GM20431 (cell line): Measurements from ENCODE around the gene TMEM143.
"Not testable (repeated sequence)": the region's sequence is repeated elsewhere in the genome, so short reads cannot be mapped to it uniquely, and the experiment has no call there.

Experiments used
- in situ Hi-C: fragments of 300-500 bp; cut with MseI, MboI; formaldehyde crosslinking; loops from one replicate; pipeline ENCODE4 v1.15.0; 2020; ENCODE audit warnings: low sequenced_read_pairs; ENCODE audit not compliant: unreplicated experiment

The TMEM143 gene

DNA sequence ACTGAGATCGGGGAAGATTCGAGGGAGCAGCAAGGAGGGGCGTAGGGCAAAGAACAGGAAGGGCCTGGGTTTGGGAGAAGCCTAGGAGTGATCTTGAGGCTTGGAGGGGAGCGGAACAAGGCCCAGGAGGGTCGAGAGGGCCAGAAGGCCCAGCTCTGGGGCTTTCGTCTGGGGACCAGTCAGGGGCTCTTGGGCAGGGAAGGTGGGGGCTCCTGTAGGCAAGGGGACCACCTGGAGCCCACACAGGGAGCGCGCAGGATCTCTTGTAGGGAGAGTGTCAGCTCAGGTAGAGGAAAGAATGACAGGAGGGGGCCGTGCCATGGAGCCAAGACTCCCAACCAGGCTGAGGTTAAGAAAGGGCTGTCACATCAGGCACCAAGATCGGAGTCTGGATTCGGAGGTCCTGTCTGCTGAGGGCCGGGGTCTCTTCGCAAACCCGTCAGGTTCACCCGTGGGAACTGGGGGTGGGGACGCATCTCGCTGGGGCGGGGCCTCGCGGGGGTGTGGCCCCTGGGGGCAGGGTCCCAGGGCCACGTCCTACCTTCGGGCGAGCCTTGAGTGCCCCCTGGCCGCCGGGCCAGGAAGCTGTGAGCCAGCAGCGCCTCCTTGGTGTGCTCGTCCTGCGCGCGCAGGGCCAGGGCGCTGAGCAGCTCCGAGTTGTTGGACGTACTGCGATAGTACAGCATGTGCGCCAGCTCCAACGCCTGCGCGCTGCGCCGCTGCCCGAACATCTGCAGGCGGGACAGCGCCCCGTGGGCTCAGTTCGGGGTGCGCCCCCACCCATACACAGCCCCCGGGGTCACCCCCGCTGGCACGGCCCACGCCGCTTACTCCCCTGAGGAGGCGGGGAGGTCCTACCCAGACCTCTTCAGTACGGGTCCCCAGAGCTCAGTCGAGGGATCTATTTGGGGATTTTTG lies 30.0 kb downstream of the TMEM143 start:
- in situ Hi-C loops = no loop called here

DNA sequence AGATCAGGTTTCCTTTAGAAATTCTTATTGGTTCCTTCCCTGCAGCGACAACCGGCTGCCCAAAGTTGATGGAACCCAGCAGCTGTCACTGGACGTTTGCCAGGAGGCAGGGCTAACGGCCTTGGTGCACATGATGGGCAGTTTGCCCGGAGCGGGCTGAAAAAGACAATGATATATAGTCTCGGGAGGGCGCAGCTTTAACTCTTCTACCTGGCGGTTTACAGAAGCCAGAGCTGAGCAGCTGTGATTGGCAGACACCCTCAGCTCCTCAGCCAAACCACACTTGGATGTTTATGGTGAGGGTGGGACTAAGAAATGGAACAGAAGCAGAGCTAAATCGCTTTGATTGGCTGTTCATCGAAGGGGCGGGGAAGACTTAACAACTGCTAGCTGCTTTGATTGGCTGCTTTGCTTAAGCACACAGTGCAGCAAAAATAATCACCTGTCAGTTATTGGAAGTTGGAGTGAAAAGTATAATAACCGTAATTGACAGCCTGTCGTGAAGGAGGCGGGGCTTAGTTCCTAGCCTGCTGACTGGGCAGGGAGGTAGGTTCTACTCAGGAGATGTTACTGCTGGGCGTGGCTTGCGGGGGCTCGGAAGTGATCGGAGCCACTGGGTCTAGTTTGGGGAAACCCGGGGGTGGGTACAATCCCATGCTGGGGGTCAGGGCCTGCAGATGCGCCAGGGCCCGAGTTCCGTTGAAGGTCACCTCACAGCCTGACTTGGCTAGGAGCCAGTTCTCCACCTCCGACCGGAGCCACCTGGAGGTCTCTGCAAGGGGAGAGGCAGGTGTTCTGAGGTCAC lies 30.9 kb downstream of the TMEM143 start:
- in situ Hi-C loops = no loop called here

GRCh38 chr19:48332351-48332661 lies 31.4 kb downstream of the TMEM143 start:
- in situ Hi-C loops = no loop called here

- in situ Hi-C loops = no loop called here
These were observed 33.6 kb downstream of the TMEM143 start for GRCh38 chr19:48330012-48330681.

- in situ Hi-C loops = no loop called here
These were observed 34.4 kb downstream of the TMEM143 start for GRCh38 chr19:48329167-48329891.

DNA sequence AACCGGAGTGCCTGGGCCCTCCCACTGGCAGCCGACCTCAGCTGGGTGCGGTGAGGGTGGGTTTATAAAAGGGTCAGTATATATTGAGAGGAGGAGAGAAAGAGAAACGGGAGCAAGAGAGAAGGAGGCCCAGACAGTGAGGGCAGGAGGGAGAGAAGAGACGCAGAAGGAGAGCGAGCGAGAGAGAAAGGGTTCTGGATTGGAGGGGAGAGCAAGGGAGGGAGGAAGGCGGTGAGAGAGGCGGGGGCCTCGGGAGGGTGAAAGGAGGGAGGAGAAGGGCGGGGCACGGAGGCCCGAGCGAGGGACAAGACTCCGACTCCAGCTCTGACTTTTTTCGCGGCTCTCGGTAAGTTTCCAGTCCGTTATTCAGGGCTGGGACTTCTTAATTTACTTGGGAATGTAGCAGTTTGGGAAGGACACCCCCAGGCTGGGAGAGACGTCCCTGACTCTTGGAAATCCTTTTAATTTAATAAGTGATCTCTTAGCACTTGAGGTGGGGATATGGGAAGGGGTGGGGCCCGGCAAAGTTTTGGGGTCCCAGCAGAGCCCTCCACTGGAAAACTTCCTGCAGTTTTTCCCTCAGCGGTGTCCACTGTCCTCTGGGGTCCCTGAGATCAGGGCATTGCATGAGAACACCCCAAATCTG lies 38.4 kb downstream of the TMEM143 start, which contains the start of gene EMP3:
TSS of gene EMP3 (plus strand) at position 288 of the 646 bp plus-strand sequence. CDS start 1,293 bp downstream, outside the sequence.
- in situ Hi-C loops = no loop called here

DNA sequence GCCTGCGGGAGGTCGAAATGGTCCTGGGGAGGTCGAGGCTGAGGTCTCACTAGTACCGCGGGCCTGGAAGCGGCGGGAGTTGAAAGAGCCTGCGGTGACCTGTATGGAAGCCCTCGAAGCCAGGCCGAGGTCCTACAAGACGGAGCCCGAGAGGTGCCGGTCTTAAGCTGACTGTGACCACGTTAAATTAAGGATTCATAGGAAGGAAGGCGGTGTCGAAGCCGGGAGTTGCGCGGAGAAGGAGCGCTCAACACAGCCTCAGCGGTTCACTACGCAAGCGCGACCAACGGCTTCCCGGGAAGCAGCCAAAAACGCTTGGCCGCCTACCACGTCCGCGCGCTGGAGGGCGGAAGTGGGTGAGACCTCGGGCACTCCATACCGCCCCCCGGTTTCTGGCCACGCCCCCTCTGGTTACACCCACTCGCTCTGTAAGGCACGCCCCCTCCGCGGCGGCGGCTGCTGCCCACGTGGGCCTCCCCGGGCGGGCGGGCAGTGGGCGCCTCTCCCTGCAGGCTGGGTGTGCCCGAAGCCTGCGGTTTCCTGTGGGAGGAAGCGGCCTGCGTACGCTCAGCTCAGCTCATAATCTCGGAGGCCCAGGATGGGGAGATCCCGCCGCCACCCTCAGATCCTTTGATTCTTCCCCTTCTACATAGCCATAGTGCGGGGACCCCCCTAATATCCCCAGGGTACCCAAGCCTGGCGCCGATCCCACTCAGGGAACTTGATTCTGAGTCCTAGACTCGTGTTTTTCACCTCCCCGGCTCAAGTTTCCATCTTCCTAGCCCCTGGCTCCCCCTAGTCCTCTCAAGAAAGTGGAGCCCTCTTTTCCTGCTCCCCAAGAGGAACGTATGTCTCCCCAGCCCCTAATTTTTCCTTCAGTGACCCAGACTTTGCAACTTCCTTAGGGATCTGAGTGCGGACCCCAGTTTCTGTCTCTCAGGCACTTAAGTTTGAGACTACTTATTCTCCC lies 41.8 kb downstream of the TMEM143 start:
- in situ Hi-C loops = no loop called here

DNA sequence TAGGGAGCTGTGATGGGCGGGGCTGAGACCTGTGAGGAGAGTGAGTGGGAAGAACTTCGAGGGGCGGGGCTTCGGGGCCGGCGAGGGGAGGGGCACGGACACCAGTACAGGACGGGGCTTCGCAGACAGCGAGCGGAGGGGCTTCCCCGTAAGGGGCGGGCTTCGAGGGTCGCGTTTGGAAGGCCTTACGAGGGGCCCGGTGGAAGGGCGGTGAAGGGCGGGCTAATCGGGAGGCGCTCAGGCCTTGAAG lies 42.4 kb downstream of the TMEM143 start:
- in situ Hi-C loops = no loop called here

- in situ Hi-C loops = no loop called here
These were observed 43.8 kb downstream of the TMEM143 start for GRCh38 chr19:48319647-48320541.

DNA sequence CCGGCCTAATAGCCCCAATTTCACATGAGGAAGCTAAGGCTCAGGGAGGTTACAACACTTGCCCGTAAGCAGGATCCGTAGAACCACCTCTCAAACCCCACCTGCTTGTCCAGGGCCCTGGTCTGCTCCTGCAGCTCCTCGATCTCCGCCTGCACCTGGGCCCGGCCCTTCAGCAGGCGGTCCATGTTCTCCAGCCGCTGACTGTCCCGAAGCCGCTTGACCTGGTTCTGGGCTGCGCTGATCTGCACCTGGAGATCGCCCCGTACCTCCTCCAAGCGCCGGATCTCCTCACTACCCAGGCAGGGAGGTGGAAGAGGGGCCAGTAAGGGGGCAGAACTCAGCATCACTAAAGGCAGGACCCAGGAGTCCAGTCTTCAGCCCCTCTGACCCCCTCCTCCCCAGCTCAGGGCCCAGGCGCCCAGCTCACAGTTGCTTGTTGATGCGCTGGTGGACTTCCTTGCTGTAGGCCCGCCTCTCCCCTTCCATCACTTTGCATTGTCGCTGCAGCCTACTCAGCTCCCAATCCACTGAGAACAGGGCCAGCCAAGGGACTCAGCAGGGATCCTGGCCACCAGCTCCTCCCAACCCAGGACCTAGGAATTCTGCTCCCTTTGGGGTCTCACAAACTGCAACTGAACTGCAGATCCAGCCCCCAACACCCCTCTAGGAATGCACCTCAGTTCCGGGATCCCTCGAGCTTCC lies 45.3 kb downstream of the TMEM143 start:
- in situ Hi-C loops = no loop called here

GRCh38 chr19:48317708-48317960 lies 46.1 kb downstream of the TMEM143 start:
- in situ Hi-C loops = not testable (repeated sequence)

DNA sequence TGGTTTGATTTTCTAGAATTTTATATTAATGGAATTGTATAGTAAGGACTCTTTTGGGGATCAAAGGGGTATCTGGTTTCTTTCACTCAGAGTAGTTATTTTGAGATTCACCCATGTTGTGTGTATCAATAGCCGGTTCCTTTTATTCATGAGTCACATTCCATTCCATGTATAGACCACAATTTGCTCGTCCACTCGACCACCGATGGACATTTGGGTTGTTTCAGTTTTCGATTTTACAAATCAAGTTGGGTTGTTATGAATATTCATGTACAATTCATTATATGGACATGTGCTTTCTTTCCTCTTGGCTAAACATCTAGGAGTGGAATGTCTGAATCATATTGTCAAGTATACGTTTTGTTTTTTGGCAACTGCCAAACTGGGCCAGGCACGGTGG lies 48.0 kb downstream of the TMEM143 start:
- in situ Hi-C loops = no loop called here

GRCh38 chr19:48311384-48311783 lies 52.4 kb downstream of the TMEM143 start:
- in situ Hi-C loops = no loop called here

GRCh38 chr19:48310227-48310626 lies 53.5 kb downstream of the TMEM143 start:
- in situ Hi-C loops = no loop called here

DNA sequence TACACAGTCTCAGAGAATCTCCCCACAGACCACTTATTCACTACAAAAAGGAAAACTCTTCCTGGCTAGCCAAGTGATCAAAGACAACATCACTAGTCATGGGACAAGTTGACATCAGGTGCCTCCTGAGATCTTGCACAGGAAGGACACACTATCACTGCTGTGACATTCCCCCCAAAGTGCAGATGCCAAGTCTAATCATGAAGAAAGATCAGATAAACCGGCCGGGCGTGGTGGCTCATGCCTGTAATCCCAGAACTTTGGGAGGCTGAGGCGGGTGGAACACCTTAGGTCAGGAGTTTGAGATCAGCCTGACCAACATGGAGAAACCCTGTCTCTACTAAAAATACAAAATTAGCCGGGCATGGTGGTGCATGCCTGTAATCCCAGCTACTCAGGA lies 54.0 kb downstream of the TMEM143 start:
- in situ Hi-C loops = not testable (repeated sequence)

DNA sequence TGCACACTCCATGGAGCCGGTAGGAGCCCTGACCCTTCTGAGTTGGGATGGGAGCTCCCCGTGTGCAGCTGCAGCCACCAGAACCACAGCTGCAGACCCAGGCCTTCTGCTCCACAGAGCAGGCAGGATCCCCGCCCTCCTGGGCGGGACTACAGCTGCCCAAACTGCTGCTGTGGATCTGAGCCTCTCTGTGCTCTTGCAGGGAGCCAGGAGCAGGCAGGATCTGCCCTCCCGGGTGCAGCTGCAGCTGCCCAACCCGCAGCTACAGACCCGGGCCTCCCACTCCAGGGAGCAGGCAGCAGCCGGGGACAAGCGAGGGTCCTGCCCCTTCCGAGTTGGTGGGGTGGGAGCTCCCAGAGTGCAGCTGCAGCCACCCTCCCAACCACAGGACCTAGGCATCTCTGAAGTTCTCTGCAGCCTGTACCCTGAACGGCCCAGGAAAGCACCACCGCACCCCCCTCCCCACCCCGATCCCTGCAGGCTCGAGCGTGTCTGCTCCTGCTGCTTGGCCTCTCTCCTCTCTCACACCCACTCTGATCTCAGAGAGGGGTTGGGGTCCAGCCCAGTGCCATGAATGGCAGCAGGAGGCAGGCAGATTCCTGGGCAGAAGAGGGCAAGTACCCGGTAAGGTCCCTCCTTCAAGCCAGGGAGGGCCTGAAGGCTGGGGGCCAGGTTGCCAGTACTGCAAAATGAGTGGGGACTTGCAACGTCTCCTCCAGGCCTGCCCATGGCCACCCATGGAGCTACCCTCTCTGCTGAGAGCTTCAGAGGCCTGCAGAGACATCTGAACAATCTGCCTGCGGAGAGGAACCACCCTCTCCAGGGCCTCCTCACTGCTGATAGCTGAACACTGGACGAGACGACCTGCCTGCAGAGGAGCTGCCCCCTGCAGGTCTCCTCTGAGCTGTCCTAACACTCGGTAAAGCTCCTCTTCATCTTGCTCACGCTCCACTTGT lies 54.8 kb downstream of the TMEM143 start:
- in situ Hi-C loops = no loop called here
